Esophagus squamous epithelium (tissue), 4 donors: Measurements from ENCODE around the gene COL27A1.

Source experiments
- CTCF ChIP-seq, 6 experiments: fragments of 450-650 bp in 4 of 6; fragments of 200-600 bp in 2 of 6; sonication (generic) in 2 of 6; IDR thresholded peaks; one replicate each; pipeline ENCODE4 v1.5.1; 2016 to 2019; ENCODE audit warnings: antibody characterized with exemption in 6 of 6, mild to moderate bottlenecking in 4 of 6, moderate library complexity in 4 of 6
- POLR2A ChIP-seq, 4 donors: fragments of 450-650 bp; IDR thresholded peaks; one replicate each; pipeline ENCODE4 v1.6.1; 2017; ENCODE audit warnings: antibody characterized with exemption in 4 of 4, mild to moderate bottlenecking in 4 of 4, moderate library complexity in 3 of 4

GRCh38 chr9:114225561-114226212 is 70.3 kb downstream of the COL27A1 start:
- TF ChIP-seq CTCF (IDR thresholded peaks at IDR 0.05) (no peak), POLR2A (IDR thresholded peaks at IDR 0.05) (no peak)
